ENCODE measurements around the gene USP22. TPM values are rescaled to one million over a fixed set of nuclear protein-coding genes. Genes with fewer than 3 reads are reported as not detected.

Gene USP22
- total and polyA plus RNA-seq, 2 donors (not counting 1 experiment from before 2014, with no cell fraction given), result 235 TPM

DNA sequence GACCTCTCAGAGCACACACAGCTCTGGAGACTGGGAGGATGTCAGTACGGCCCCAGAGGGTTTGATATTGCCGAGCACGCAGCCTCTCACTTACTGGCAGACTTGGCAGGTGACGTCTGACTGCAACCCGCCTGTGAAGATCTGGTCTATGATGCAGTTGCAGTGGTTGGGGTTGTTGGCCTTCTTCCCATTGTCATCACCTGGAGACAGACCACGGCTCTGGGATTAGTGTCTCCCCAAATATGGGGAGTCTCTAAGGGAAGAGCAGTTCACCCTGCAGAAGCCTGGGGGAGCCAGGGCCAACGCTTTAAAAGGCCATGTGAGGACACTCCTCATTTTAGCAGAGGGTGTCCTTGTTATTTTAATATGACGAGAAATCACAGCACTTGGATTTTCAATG lies 30.1 kb downstream of the USP22 start:
- Histone ChIP-seq H3K27me3 (ENCODE audit: control insufficient read depth, insufficient read depth, low read length) (no peaks in the 10 kb centered on the region), H3K4me1 (ENCODE audit: control insufficient read depth, extremely low read depth, insufficient read depth, low read length) (no peaks in the 10 kb centered on the region), H3K27ac (ENCODE audit: insufficient read depth, low read length) (no peak overlapping the region), H3K9ac (ENCODE audit: insufficient read depth, low read length) (no peak overlapping the region), H2AFZ (ENCODE audit: low read length) (no peak overlapping the region), H3K36me3 (ENCODE audit: control insufficient read depth, insufficient read depth, low read length) (peaks cover 49% of the 10 kb centered on the region), H3K79me2 (ENCODE audit: control insufficient read depth, insufficient read depth, low read length) (peaks cover 57% of the 10 kb centered on the region), H3K4me3 (replicated peaks in 1 of 4; ENCODE audit: control extremely low read depth in 1 of 4, insufficient read depth in 1 of 4, low read depth in 3 of 4, low read length in 4 of 4) (no peak overlapping the region), H4K20me1 (ENCODE audit: control insufficient read depth, extremely low read depth, insufficient read depth, low read length) (no peaks in the 10 kb centered on the region), H3K9me3 (ENCODE audit: control insufficient read depth, insufficient read depth, low read depth, low read length) (no peaks in the 10 kb centered on the region), H3K4me2 (ENCODE audit: extremely low read depth, insufficient read depth, low read length) (no peak overlapping the region)
- TF ChIP-seq, protein P1, sequence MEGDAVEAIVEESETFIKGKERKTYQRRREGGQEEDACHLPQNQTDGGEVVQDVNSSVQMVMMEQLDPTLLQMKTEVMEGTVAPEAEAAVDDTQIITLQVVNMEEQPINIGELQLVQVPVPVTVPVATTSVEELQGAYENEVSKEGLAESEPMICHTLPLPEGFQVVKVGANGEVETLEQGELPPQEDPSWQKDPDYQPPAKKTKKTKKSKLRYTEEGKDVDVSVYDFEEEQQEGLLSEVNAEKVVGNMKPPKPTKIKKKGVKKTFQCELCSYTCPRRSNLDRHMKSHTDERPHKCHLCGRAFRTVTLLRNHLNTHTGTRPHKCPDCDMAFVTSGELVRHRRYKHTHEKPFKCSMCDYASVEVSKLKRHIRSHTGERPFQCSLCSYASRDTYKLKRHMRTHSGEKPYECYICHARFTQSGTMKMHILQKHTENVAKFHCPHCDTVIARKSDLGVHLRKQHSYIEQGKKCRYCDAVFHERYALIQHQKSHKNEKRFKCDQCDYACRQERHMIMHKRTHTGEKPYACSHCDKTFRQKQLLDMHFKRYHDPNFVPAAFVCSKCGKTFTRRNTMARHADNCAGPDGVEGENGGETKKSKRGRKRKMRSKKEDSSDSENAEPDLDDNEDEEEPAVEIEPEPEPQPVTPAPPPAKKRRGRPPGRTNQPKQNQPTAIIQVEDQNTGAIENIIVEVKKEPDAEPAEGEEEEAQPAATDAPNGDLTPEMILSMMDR (conservative IDR thresholded peaks at IDR 0.05 in 1 of 2, IDR thresholded peaks at IDR 0.05 in 1 of 2; ENCODE audit: low read depth in 1 of 2, low read length in 2 of 2), result no peak
- no peak for TF ChIP-seq EZH2 (IDR thresholded peaks at IDR 0.05; ENCODE audit: low read length, missing control alignments)
- no peak for DNase-seq (ENCODE audit: low read depth in 2 of 2)

- Histone ChIP-seq H3K4me3 (replicated peaks in 1 of 4; ENCODE audit: control extremely low read depth in 1 of 4, insufficient read depth in 1 of 4, low read depth in 3 of 4, low read length in 4 of 4) (no peak overlapping the region), H3K4me2 (ENCODE audit: extremely low read depth, insufficient read depth, low read length) (no peak overlapping the region), H3K36me3 (ENCODE audit: control insufficient read depth, insufficient read depth, low read length) (peaks cover 41% of the 10 kb centered on the region), H2AFZ (ENCODE audit: low read length) (no peak overlapping the region), H3K4me1 (ENCODE audit: control insufficient read depth, extremely low read depth, insufficient read depth, low read length) (no peaks in the 10 kb centered on the region), H3K79me2 (ENCODE audit: control insufficient read depth, insufficient read depth, low read length) (peaks cover 46% of the 10 kb centered on the region), H3K27me3 (ENCODE audit: control insufficient read depth, insufficient read depth, low read length) (no peaks in the 10 kb centered on the region), H3K9me3 (ENCODE audit: control insufficient read depth, insufficient read depth, low read depth, low read length) (no peaks in the 10 kb centered on the region), H4K20me1 (ENCODE audit: control insufficient read depth, extremely low read depth, insufficient read depth, low read length) (no peaks in the 10 kb centered on the region), H3K9ac (ENCODE audit: insufficient read depth, low read length) (no peak overlapping the region), H3K27ac (ENCODE audit: insufficient read depth, low read length) (no peak overlapping the region)
- no peak for DNase-seq (ENCODE audit: low read depth in 2 of 2)
- no peak for TF ChIP-seq EZH2 (IDR thresholded peaks at IDR 0.05; ENCODE audit: low read length, missing control alignments)
- TF ChIP-seq, protein P1 (conservative IDR thresholded peaks at IDR 0.05 in 1 of 2, IDR thresholded peaks at IDR 0.05 in 1 of 2; ENCODE audit: low read depth in 1 of 2, low read length in 2 of 2), result no peak
These were observed 31.9 kb downstream of the USP22 start for GRCh38 chr17:21010705-21011596.

DNA sequence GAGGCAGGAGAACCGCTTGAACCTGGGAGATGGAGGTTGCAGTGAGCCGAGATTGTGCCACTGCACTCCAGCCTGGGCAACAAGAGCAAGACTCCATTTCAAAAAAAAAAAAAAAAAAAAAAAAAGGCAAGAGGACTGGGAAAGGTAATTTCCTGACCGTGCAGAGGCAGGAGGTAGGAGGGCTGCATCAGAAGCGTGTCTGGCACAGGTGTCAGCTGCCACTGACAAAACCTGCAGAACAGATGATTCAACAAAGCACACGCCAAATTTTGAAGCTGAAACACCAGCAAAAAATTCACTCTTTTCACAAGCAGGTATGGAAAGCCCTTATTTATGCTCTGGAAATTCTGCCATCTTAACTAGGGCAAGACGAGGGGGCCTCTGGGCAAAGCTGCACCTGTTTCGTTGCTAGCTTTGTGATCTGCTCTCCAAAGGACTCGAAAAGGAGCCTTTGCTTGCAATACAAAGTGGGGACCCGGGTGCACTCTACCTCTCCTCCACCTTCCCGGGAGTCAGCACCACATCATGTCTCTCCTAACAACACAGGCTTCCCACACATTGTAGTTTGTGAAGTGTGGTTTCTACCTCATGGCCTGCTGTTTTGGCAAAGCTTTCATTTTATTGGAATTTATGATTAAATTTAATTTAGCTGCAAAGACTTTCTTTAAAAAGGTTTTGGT lies 33.7 kb downstream of the USP22 start:
- H3K9me3 ChIP-seq (ENCODE audit: control insufficient read depth, insufficient read depth, low read depth, low read length), result no peaks in the 10 kb centered on the region
- no peaks in the 10 kb centered on the region for H4K20me1 ChIP-seq (ENCODE audit: control insufficient read depth, extremely low read depth, insufficient read depth, low read length)

More for the DNA sequence above, 33.7 kb downstream of the USP22 start:
- no peaks in the 10 kb centered on the region for H3K4me1 ChIP-seq (ENCODE audit: control insufficient read depth, extremely low read depth, insufficient read depth, low read length)
- no peaks in the 10 kb centered on the region for H3K27me3 ChIP-seq (ENCODE audit: control insufficient read depth, insufficient read depth, low read length)
- H3K79me2 ChIP-seq (ENCODE audit: control insufficient read depth, insufficient read depth, low read length), result peaks cover 33% of the 10 kb centered on the region
- H2AFZ ChIP-seq (ENCODE audit: low read length), result no peak overlapping the region
- no peak for DNase-seq (ENCODE audit: low read depth in 2 of 2)
- H3K27ac ChIP-seq (ENCODE audit: insufficient read depth, low read length), result no peak overlapping the region
- peaks cover 45% of the 10 kb centered on the region for H3K36me3 ChIP-seq (ENCODE audit: control insufficient read depth, insufficient read depth, low read length)
- no peak overlapping the region for H3K4me3 ChIP-seq (replicated peaks in 1 of 4; ENCODE audit: control extremely low read depth in 1 of 4, insufficient read depth in 1 of 4, low read depth in 3 of 4, low read length in 4 of 4)
- TF ChIP-seq, protein P1 (conservative IDR thresholded peaks at IDR 0.05 in 1 of 2, IDR thresholded peaks at IDR 0.05 in 1 of 2; ENCODE audit: low read depth in 1 of 2, low read length in 2 of 2), result no peak
- TF ChIP-seq EZH2 (IDR thresholded peaks at IDR 0.05; ENCODE audit: low read length, missing control alignments), result no peak
- H3K4me2 ChIP-seq (ENCODE audit: extremely low read depth, insufficient read depth, low read length), result no peak overlapping the region
- H3K9ac ChIP-seq (ENCODE audit: insufficient read depth, low read length), result no peak overlapping the region
